Dermis blood vessel endothelial cell (primary cell): Measurements from ENCODE around the gene DOLK. TPM values are rescaled to one million over a fixed set of nuclear protein-coding genes. Genes with fewer than 3 reads are reported as not detected.
"Not testable (repeated sequence)": the region's sequence is repeated elsewhere in the genome, so short reads cannot be mapped to it uniquely, and the experiment has no call there.

Experiments
- DNase-seq: peaks from one replicate; pipeline ENCODE4 v3.0.0; 2010
- total RNA-seq: library from RNA; depleted of rRNA; stranded (reverse); fragments of >200 nt; gene quantifications from 2 replicates; pipeline ENCODE4 v1.2.3, GENCODE V29; 2014

The DOLK gene
- 38.4 and 45.6 TPM in 2 replicates for total RNA-seq

GRCh38 chr9:128947527-128948301, at the start of gene DOLK, which contains the start of gene NUP188:
Gene DOLK, minus strand, starts transcription at chr9:128947603. Its CDS starts 300 bp downstream, at chr9:128947303.
Gene NUP188, plus strand, starts transcription at chr9:128947699. Its CDS starts 21 bp downstream, at chr9:128947720.
- DNase-seq = peak; percentile 96

GRCh38 chr9:128995791-128996190, 48.4 kb upstream of the DOLK start:
- DNase-seq = no peak

- peak; percentile 45 for DNase-seq
These were observed 45.6 kb upstream of the DOLK start for GRCh38 chr9:128992995-128993394.

GRCh38 chr9:128987805-128988204, 40.4 kb upstream of the DOLK start:
- DNase-seq = peak; percentile 22

- DNase-seq = no peak
These were observed 39.3 kb upstream of the DOLK start for GRCh38 chr9:128986671-128987070.

GRCh38 chr9:128983536-128983935, 36.1 kb upstream of the DOLK start:
- DNase-seq = no peak

- DNase-seq = no peak
These were observed 31.7 kb upstream of the DOLK start for GRCh38 chr9:128979111-128979510.

GRCh38 chr9:128972956-128973355, 25.6 kb upstream of the DOLK start:
- DNase-seq = peak; percentile 58

- DNase-seq = no peak
These were observed 22.1 kb upstream of the DOLK start for GRCh38 chr9:128969491-128969890.

GRCh38 chr9:128961403-128961802, 14.0 kb upstream of the DOLK start:
- DNase-seq = not testable (repeated sequence)

GRCh38 chr9:128947277-128947526, 201 bp downstream of the DOLK start:
- no peak for DNase-seq

GRCh38 chr9:128946571-128947276, 679 bp downstream of the DOLK start:
- DNase-seq = peak; percentile 47

- DNase-seq = no peak
These were observed 1.5 kb downstream of the DOLK start for GRCh38 chr9:128945798-128946501.

GRCh38 chr9:128944966-128945365, 2.4 kb downstream of the DOLK start:
- not testable (repeated sequence) for DNase-seq

- DNase-seq = no peak
These were observed 3.4 kb downstream of the DOLK start for GRCh38 chr9:128943832-128944620.

- no peak for DNase-seq
These were observed 6.3 kb downstream of the DOLK start for GRCh38 chr9:128940946-128941755.

GRCh38 chr9:128940271-128940921, 7.0 kb downstream of the DOLK start:
- peak; percentile 72 for DNase-seq

GRCh38 chr9:128937310-128938165, 9.9 kb downstream of the DOLK start:
- DNase-seq = no peak

GRCh38 chr9:128936171-128936865, 11.1 kb downstream of the DOLK start:
- no peak for DNase-seq

GRCh38 chr9:128933731-128934130, 13.7 kb downstream of the DOLK start:
- no peak for DNase-seq
